ENCODE data around the gene TRPM8.

The TRPM8 gene

GRCh38 chr2:233989221-233989858 lies 72.2 kb downstream of the TRPM8 start:
- H3K4me1 ChIP-seq (ENCODE audit: insufficient read depth, low read length), result no peaks in the 10 kb centered on the region
- H3K9ac ChIP-seq (ENCODE audit: low read depth, low read length), result no peak overlapping the region
- H4K20me1 ChIP-seq (ENCODE audit: insufficient read depth, low read length), result no peaks in the 10 kb centered on the region
- TF ChIP-seq EZH2 (IDR thresholded peaks at IDR 0.05; ENCODE audit: borderline replicate concordance, low read depth, low read length, severe bottlenecking), result no peak
- TF ChIP-seq CTCF (IDR thresholded peaks at IDR 0.05; ENCODE audit: borderline replicate concordance, extremely low read depth, low read length, poor library complexity, severe bottlenecking), result no peak
- no peak for DNase-seq
- H3K36me3 ChIP-seq (ENCODE audit: insufficient read depth, low read length), result no peaks in the 10 kb centered on the region
- H3K27me3 ChIP-seq (ENCODE audit: insufficient read depth, low read length, poor library complexity), result peaks cover 7% of the 10 kb centered on the region
- H2AFZ ChIP-seq (ENCODE audit: low read depth, low read length), result no peak overlapping the region
- no peak overlapping the region for H3K4me3 ChIP-seq (ENCODE audit: low read depth in 1 of 2, low read length in 2 of 2)
- H3K4me2 ChIP-seq (ENCODE audit: insufficient read depth, low read length), result no peak overlapping the region
- no peak for ATAC-seq (ENCODE audit: insufficient read depth, low read depth)
- H3K27ac ChIP-seq (ENCODE audit: low read length), result no peak overlapping the region
- no peaks in the 10 kb centered on the region for H3K9me3 ChIP-seq (ENCODE audit: insufficient read depth, low read length, severe bottlenecking)
- H3K79me2 ChIP-seq (ENCODE audit: insufficient read depth, low read length), result no peaks in the 10 kb centered on the region

- ATAC-seq (ENCODE audit: insufficient read depth, low read depth), result peak; percentile 83
Observed at GRCh38 chr2:233990261-233990798, 73.2 kb downstream of the TRPM8 start.

GRCh38 chr2:233991196-233991595 lies 74.0 kb downstream of the TRPM8 start:
- H3K4me2 ChIP-seq (ENCODE audit: insufficient read depth, low read length), result no peak overlapping the region

More at GRCh38 chr2:233990261-233990798, 73.2 kb downstream of the TRPM8 start:
- Histone ChIP-seq H3K4me1 (ENCODE audit: insufficient read depth, low read length) (no peaks in the 10 kb centered on the region), H3K9me3 (ENCODE audit: insufficient read depth, low read length, severe bottlenecking) (no peaks in the 10 kb centered on the region), H3K79me2 (ENCODE audit: insufficient read depth, low read length) (no peaks in the 10 kb centered on the region), H4K20me1 (ENCODE audit: insufficient read depth, low read length) (no peaks in the 10 kb centered on the region), H3K27me3 (ENCODE audit: insufficient read depth, low read length, poor library complexity) (peaks cover 12% of the 10 kb centered on the region), H3K4me2 (ENCODE audit: insufficient read depth, low read length) (no peak overlapping the region), H3K36me3 (ENCODE audit: insufficient read depth, low read length) (no peaks in the 10 kb centered on the region), H3K27ac (ENCODE audit: low read length) (no peak overlapping the region), H2AFZ (ENCODE audit: low read depth, low read length) (no peak overlapping the region), H3K4me3 (ENCODE audit: low read depth in 1 of 2, low read length in 2 of 2) (no peak overlapping the region), H3K9ac (ENCODE audit: low read depth, low read length) (no peak overlapping the region)
- peak; percentile 26 for DNase-seq
- TF ChIP-seq EZH2 (IDR thresholded peaks at IDR 0.05; ENCODE audit: borderline replicate concordance, low read depth, low read length, severe bottlenecking), result no peak
- TF ChIP-seq CTCF (IDR thresholded peaks at IDR 0.05; ENCODE audit: borderline replicate concordance, extremely low read depth, low read length, poor library complexity, severe bottlenecking), result no peak

More at GRCh38 chr2:233991196-233991595, 74.0 kb downstream of the TRPM8 start:
- Histone ChIP-seq H3K36me3 (ENCODE audit: insufficient read depth, low read length) (no peaks in the 10 kb centered on the region), H3K4me1 (ENCODE audit: insufficient read depth, low read length) (no peaks in the 10 kb centered on the region), H2AFZ (ENCODE audit: low read depth, low read length) (no peak overlapping the region), H3K9me3 (ENCODE audit: insufficient read depth, low read length, severe bottlenecking) (no peaks in the 10 kb centered on the region), H3K79me2 (ENCODE audit: insufficient read depth, low read length) (no peaks in the 10 kb centered on the region), H3K27ac (ENCODE audit: low read length) (no peak overlapping the region), H4K20me1 (ENCODE audit: insufficient read depth, low read length) (no peaks in the 10 kb centered on the region), H3K9ac (ENCODE audit: low read depth, low read length) (no peak overlapping the region), H3K27me3 (ENCODE audit: insufficient read depth, low read length, poor library complexity) (peaks cover 12% of the 10 kb centered on the region), H3K4me3 (ENCODE audit: low read depth in 1 of 2, low read length in 2 of 2) (no peak overlapping the region)
- DNase-seq (no peak), ATAC-seq (ENCODE audit: insufficient read depth, low read depth) (no peak)
- TF ChIP-seq EZH2 (IDR thresholded peaks at IDR 0.05; ENCODE audit: borderline replicate concordance, low read depth, low read length, severe bottlenecking) (no peak), CTCF (IDR thresholded peaks at IDR 0.05; ENCODE audit: borderline replicate concordance, extremely low read depth, low read length, poor library complexity, severe bottlenecking) (no peak)

Data from DND-41 (cell line).